Thymus (tissue), 11 donors: ENCODE data around the gene KLF15. TPM values are rescaled to one million over a fixed set of nuclear protein-coding genes. Genes with fewer than 3 reads are reported as not detected.

Experiments used
- DNase-seq, 9 donors: peaks; one replicate each; pipeline ENCODE4 v3.0.0-alpha.2; 2013; ENCODE audit warnings: low spot score in 9 of 9, low read depth in 6 of 9, missing footprints in 1 of 9
- H3K27ac ChIP-seq, 2 donors: one replicate each; pipeline ENCODE4 v1.5.1; 2013; ENCODE audit warnings: control low read depth in 1 of 2, low read depth in 1 of 2, low read length in 1 of 2, mild to moderate bottlenecking in 1 of 2, moderate library complexity in 1 of 2
- H3K27me3 ChIP-seq, 2 donors: one replicate each; pipeline ENCODE4 v1.5.1; 2013; ENCODE audit warnings: low read length in 1 of 2; ENCODE audit not compliant: control insufficient read depth in 2 of 2, insufficient read depth in 1 of 2
- H3K36me3 ChIP-seq, 2 donors: one replicate each; pipeline ENCODE4 v1.5.1; 2013; ENCODE audit warnings: low read length in 1 of 2, mild to moderate bottlenecking in 1 of 2, moderate library complexity in 1 of 2; ENCODE audit not compliant: control insufficient read depth in 2 of 2, insufficient read depth in 2 of 2
- H3K4me1 ChIP-seq, 2 donors: one replicate each; pipeline ENCODE4 v1.5.1; 2013; ENCODE audit warnings: low read length in 2 of 2; ENCODE audit not compliant: control insufficient read depth in 2 of 2, insufficient read depth in 2 of 2
- H3K4me3 ChIP-seq, 2 donors: one replicate each; pipeline ENCODE4 v1.5.1; 2013; ENCODE audit warnings: low read length in 2 of 2, control low read depth in 1 of 2, mild to moderate bottlenecking in 1 of 2
- H3K9me3 ChIP-seq, 2 donors: one replicate each; pipeline ENCODE4 v1.5.1; 2013; ENCODE audit warnings: low read length in 1 of 2, mild to moderate bottlenecking in 1 of 2; ENCODE audit not compliant: control insufficient read depth in 2 of 2, insufficient read depth in 1 of 2
- WGBS: extraction: QIAGEN DNeasy Blood & Tissue Kit; methylation state at CpG from one replicate; pipeline ENCODE4 v1.1.7; 2013; 5-methylcytosine and 5-hydroxymethylcytosine counted together
- polyA plus RNA-seq: library from polyadenylated mRNA; stranded (reverse); fragments of 200-250 nt; gene quantifications from one replicate; pipeline ENCODE4 v1.2.3, GENCODE V29; 2013
- total RNA-seq: library from RNA; stranded (reverse); fragments of 120-200 nt; gene quantifications from one replicate; pipeline ENCODE4 v1.2.4, GENCODE V29; 2013
- donor health status: healthy.

KLF15 gene
- total and polyA plus RNA-seq, 2 donors = 0.28 to 7.6 TPM

GRCh38 chr3:126356373-126357264, 589 bp downstream of the KLF15 start:
- Histone ChIP-seq H3K27ac (peak overlapping the region in 1 of 2 donors; percentile 43), H3K9me3 (peaks cover 0 to 4% of the 10 kb centered on the region in 2 donors), H3K36me3 (no peaks in the 10 kb centered on the region), H3K4me3 (peak overlapping the region in 1 of 2 donors; percentile 61), H3K27me3 (peaks cover 52 to 76% of the 10 kb centered on the region in 2 donors), H3K4me1 (peaks cover 7 to 23% of the 10 kb centered on the region in 2 donors)
- 2% methylated on average over 100 of the region's 100 CpGs for WGBS
- DNase-seq = peak in 1 of 9 donors; percentile 12

- peaks cover 52 to 71% of the 10 kb centered on the region in 2 donors for H3K27me3 ChIP-seq
- 10% methylated on average over 32 of the region's 32 CpGs for WGBS
Observed at GRCh38 chr3:126355777-126356372, 1.3 kb downstream of the KLF15 start.

GRCh38 chr3:126355251-126355650, 2.0 kb downstream of the KLF15 start:
- Histone ChIP-seq H3K4me1 (peaks cover 7 to 23% of the 10 kb centered on the region in 2 donors), H3K36me3 (no peaks in the 10 kb centered on the region), H3K27ac (peak overlapping the region in 1 of 2 donors; percentile 25), H3K4me3 (no peak overlapping the region), H3K9me3 (peaks cover 0 to 4% of the 10 kb centered on the region in 2 donors), H3K27me3 (peaks cover 49 to 65% of the 10 kb centered on the region in 2 donors)
- 60% methylated on average over 3 of the region's 3 CpGs for WGBS
- DNase-seq = peak in 1 of 9 donors; percentile 9

More at GRCh38 chr3:126355777-126356372, 1.3 kb downstream of the KLF15 start:
- Histone ChIP-seq H3K4me1 (peaks cover 7 to 23% of the 10 kb centered on the region in 2 donors), H3K9me3 (peaks cover 0 to 4% of the 10 kb centered on the region in 2 donors), H3K4me3 (peak overlapping the region in 1 of 2 donors; percentile 61), H3K27ac (peak overlapping the region in 1 of 2 donors; percentile 43), H3K36me3 (no peaks in the 10 kb centered on the region)
- peak in 1 of 9 donors; percentile 13 for DNase-seq

- peaks cover 49 to 60% of the 10 kb centered on the region in 2 donors for H3K27me3 ChIP-seq
- 94% methylated on average over 7 of the region's 7 CpGs for WGBS
- no peak for DNase-seq
- H3K4me1 ChIP-seq = peaks cover 7 to 23% of the 10 kb centered on the region in 2 donors
- peak overlapping the region in 1 of 2 donors; percentile 34 for H3K27ac ChIP-seq
- H3K36me3 ChIP-seq = no peaks in the 10 kb centered on the region
- no peak overlapping the region for H3K4me3 ChIP-seq
- peaks cover 0 to 4% of the 10 kb centered on the region in 2 donors for H3K9me3 ChIP-seq
Observed at GRCh38 chr3:126354776-126355175, 2.4 kb downstream of the KLF15 start.

- 97% methylated on average over 8 of the region's 8 CpGs for WGBS
- peaks cover 0 to 4% of the 10 kb centered on the region in 2 donors for H3K9me3 ChIP-seq
- no peak for DNase-seq
- H3K27me3 ChIP-seq = peaks cover 41 to 53% of the 10 kb centered on the region in 2 donors
- no peak overlapping the region for H3K27ac ChIP-seq
- H3K4me3 ChIP-seq = no peak overlapping the region
- H3K36me3 ChIP-seq = no peaks in the 10 kb centered on the region
- H3K4me1 ChIP-seq = peaks cover 7 to 23% of the 10 kb centered on the region in 2 donors
Observed at GRCh38 chr3:126353694-126354321, 3.4 kb downstream of the KLF15 start.

GRCh38 chr3:126352476-126353454, 4.4 kb downstream of the KLF15 start:
- Histone ChIP-seq H3K27me3 (peaks cover 30 to 42% of the 10 kb centered on the region in 2 donors), H3K27ac (no peak overlapping the region), H3K9me3 (peaks cover 0 to 3% of the 10 kb centered on the region in 2 donors), H3K4me3 (no peak overlapping the region), H3K36me3 (no peaks in the 10 kb centered on the region), H3K4me1 (peaks cover 6 to 19% of the 10 kb centered on the region in 2 donors)
- DNase-seq = no peak
- 95% methylated on average over 27 of the region's 27 CpGs for WGBS

- H3K27ac ChIP-seq = no peak overlapping the region
- DNase-seq = no peak
Observed at GRCh38 chr3:126351771-126352475, 5.3 kb downstream of the KLF15 start.

More at GRCh38 chr3:126351771-126352475, 5.3 kb downstream of the KLF15 start:
- WGBS = 98% methylated on average over 18 of the region's 18 CpGs
- H3K4me3 ChIP-seq = no peak overlapping the region
- no peaks in the 10 kb centered on the region for H3K36me3 ChIP-seq
- H3K27me3 ChIP-seq = peaks cover 23 to 38% of the 10 kb centered on the region in 2 donors
- H3K4me1 ChIP-seq = peaks cover 2 to 15% of the 10 kb centered on the region in 2 donors
- no peaks in the 10 kb centered on the region for H3K9me3 ChIP-seq
